Panc1 (cell line): Measurements from ENCODE around the gene BMPR2. TPM values are rescaled to one million over a fixed set of nuclear protein-coding genes. Genes with fewer than 3 reads are reported as not detected.

Source experiments
- ATAC-seq: fragments of 200-7000 bp; cut with Tn5 transposase; 2 replicates; pipeline ENCODE4 v1.9.1; 2020; ENCODE audit warnings: mild to moderate bottlenecking, moderate library complexity
- BruUV-seq: library from RNA; stranded (reverse); fragments of 400-500 nt; replicated peaks from 2 replicates; lab custom pipeline; 2021; lab: Mats Ljungman, UMichigan
- CTCF ChIA-PET: fragments of 300-600 bp; sonication (Branson Sonifier 250); formaldehyde crosslinking; loops from one replicate; lab custom pipeline; 2022; ENCODE audit warnings: antibody characterized with exemption; lab: Charles Lee
- POLR2A ChIA-PET: fragments of 300-600 bp; sonication (Branson Sonifier 250); formaldehyde crosslinking; loops from one replicate; lab custom pipeline; 2022; ENCODE audit warnings: antibody characterized with exemption; lab: Charles Lee
- DNase-seq: peaks from one replicate; pipeline ENCODE4 v3.0.0-alpha.2; 2010; ENCODE audit warnings: low read depth, low spot score
- H3K27ac ChIP-seq: 2 replicates; pipeline ENCODE4 v1.5.1; 2011; ENCODE audit warnings: mild to moderate bottlenecking, low read length, inconsistent platforms
- H3K27me3 ChIP-seq: fragments of 200-500 bp; sonication (Bioruptor generic); 2 replicates; pipeline ENCODE4 v1.6.0; 2014; ENCODE audit warnings: low read length, inconsistent platforms; ENCODE audit not compliant: control insufficient read depth, insufficient read depth
- H3K36me3 ChIP-seq: fragments of 200-500 bp; sonication (Bioruptor generic); 2 replicates; pipeline ENCODE4 v1.5.1; 2014; ENCODE audit warnings: inconsistent platforms, mild to moderate bottlenecking, low read length, moderate library complexity; ENCODE audit not compliant: control insufficient read depth, insufficient read depth
- H3K4me1 ChIP-seq: 2 replicates; pipeline ENCODE4 v1.5.1; 2011; ENCODE audit warnings: inconsistent platforms, mild to moderate bottlenecking, low read length, moderate library complexity; ENCODE audit not compliant: control insufficient read depth, insufficient read depth
- H3K4me3 ChIP-seq, 2 experiments: 2 replicates each; pipeline ENCODE4 v1.5.1; 2011 to 2012; ENCODE audit warnings: low read depth in 2 of 2, low read length in 2 of 2, mild to moderate bottlenecking in 2 of 2, inconsistent platforms in 1 of 2, moderate library complexity in 1 of 2
- H3K9me3 ChIP-seq: fragments of 200-500 bp; sonication (Bioruptor generic); 2 replicates; pipeline ENCODE4 v1.5.1; 2014; ENCODE audit warnings: low read depth, mild to moderate bottlenecking, inconsistent platforms, low read length, moderate library complexity; ENCODE audit not compliant: control insufficient read depth, insufficient read depth
- CTCF ChIP-seq: fragments of 450-650 bp; IDR thresholded peaks from 2 replicates; pipeline ENCODE4 v1.5.1; 2017; ENCODE audit warnings: mild to moderate bottlenecking
- POLR2AphosphoS5 ChIP-seq: IDR thresholded peaks from 2 replicates; pipeline ENCODE4 v1.6.1; 2012; ENCODE audit warnings: mild to moderate bottlenecking, low read depth, low read length, moderate library complexity
- REST ChIP-seq, 2 experiments: IDR thresholded peaks; 2 replicates each; pipeline ENCODE4 v1.6.1; 2011 to 2012; ENCODE audit warnings: low read depth in 2 of 2, control low read depth in 1 of 2, low read length in 1 of 2, mild to moderate bottlenecking in 1 of 2, moderate library complexity in 1 of 2; ENCODE audit not compliant: insufficient read depth in 1 of 2
- SIN3A ChIP-seq: IDR thresholded peaks from 2 replicates; pipeline ENCODE4 v1.6.1; 2012; ENCODE audit warnings: low read depth, mild to moderate bottlenecking, low read length, moderate library complexity, borderline replicate concordance; ENCODE audit not compliant: insufficient read depth
- TCF7L2 ChIP-seq: IDR thresholded peaks from 2 replicates; pipeline ENCODE4 v1.6.1; 2011; ENCODE audit warnings: mild to moderate bottlenecking, low read depth, low read length, inconsistent platforms
- in situ Hi-C: cut with HindIII; loops from 2 replicates; pipeline ENCODE4 v1.10.0; 2016; ENCODE audit warnings: low sequenced_read_pairs, low pct_unique_long_range_greater_than_20kb
- intact Hi-C: fragments of 100-400 bp; cut with micrococcal nuclease; formaldehyde crosslinking; loops from one replicate; pipeline ENCODE4 v1.10.0; 2022; ENCODE audit not compliant: unreplicated experiment
- total RNA-seq: library from RNA; stranded (reverse); gene quantifications from one replicate; pipeline ENCODE4 v1.2.1, GENCODE V29; 2021; ENCODE audit not compliant: unreplicated experiment

BMPR2 gene
- total RNA-seq, 1 experiment from 2014 or later: 65.2 TPM

- peaks cover 4% of the 10 kb centered on the region; the same call in 1 of the 2 replicates for H3K9me3 ChIP-seq
- in situ Hi-C loops (no loop called here), intact Hi-C loops (no loop called here)
- ATAC-seq (no peak), DNase-seq (no peak)
- ChIA-PET POLR2A (interaction anchor here (0.8 kb wide), 1 partner anchor 168 kb away, joined by 6 read pairs; no protein-coding TSS in a partner anchor), CTCF (no interaction called here)
- no peaks in the 10 kb centered on the region for H3K36me3 ChIP-seq
- no peak overlapping the region for H3K4me3 ChIP-seq
- TF ChIP-seq TCF7L2: no peak
- TF ChIP-seq SIN3A: no peak
- TF ChIP-seq POLR2AphosphoS5: no peak
- TF ChIP-seq REST (IDR thresholded peaks at IDR 0.05; ENCODE audit: insufficient read depth in 1 of 2, low read depth in 2 of 2, low read length in 1 of 2): no peak
- no peak for TF ChIP-seq CTCF
- H3K27me3 ChIP-seq: no peaks in the 10 kb centered on the region
- no peak overlapping the region for H3K27ac ChIP-seq
- no peaks in the 10 kb centered on the region for H3K4me1 ChIP-seq
- BruUV-seq: no TSS peak
These were observed 50.6 kb downstream of the BMPR2 start for GRCh38 chr2:202426751-202427150.

GRCh38 chr2:202429164-202429980 lies 53.2 kb downstream of the BMPR2 start:
- CTCF ChIA-PET: no interaction called here
- in situ Hi-C loops: no loop called here
- POLR2A ChIA-PET: no interaction called here
- Histone ChIP-seq H3K4me1 (no peaks in the 10 kb centered on the region; the same call in none of the 2 replicates), H3K4me3 (no peak overlapping the region), H3K36me3 (no peaks in the 10 kb centered on the region), H3K27ac (no peak overlapping the region), H3K9me3 (peaks cover 4% of the 10 kb centered on the region; the same call in 1 of the 2 replicates), H3K27me3 (no peaks in the 10 kb centered on the region)
- intact Hi-C loops: no loop called here
- BruUV-seq: no TSS peak
- no peak for ATAC-seq
- no peak for DNase-seq
- TF ChIP-seq SIN3A: no peak
- TF ChIP-seq CTCF: no peak
- TF ChIP-seq POLR2AphosphoS5: no peak
- TF ChIP-seq TCF7L2: no peak
- TF ChIP-seq REST (IDR thresholded peaks at IDR 0.05; ENCODE audit: insufficient read depth in 1 of 2, low read depth in 2 of 2, low read length in 1 of 2): no peak
